ENCODE results near the gene PARG. TPM values are rescaled to one million over a fixed set of nuclear protein-coding genes. Genes with fewer than 3 reads are reported as not detected.
A peak's percentile ranks its signal among the peaks of the same experiment; 100 is the strongest.

Gene PARG
- total RNA-seq, 1 donor from 2014 or later: 24.2 TPM

DNA sequence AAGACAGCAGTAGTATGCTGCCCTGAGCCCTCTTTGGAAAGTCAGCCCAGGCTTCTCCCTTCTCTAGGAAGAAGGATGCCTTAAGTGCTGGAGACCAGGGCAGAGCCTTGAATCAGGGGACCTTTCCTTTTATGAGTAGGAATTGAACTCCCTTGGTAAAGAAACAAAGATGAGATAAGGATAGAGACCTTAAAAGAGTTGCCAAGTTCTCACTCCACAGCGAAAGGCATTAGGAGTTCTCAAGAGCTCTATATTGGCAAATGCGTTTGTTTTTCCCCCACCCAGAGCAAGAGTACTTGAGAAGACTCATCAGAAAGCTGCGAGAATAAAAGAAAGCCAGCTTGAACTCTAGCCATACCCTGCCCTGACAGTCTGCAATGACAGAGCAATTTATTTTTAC lies 106.9 kb downstream of the PARG start:
- DNase-seq (ENCODE audit: low spot score): no peak
- Mint-ChIP-seq H3K9me3 (ENCODE audit: low read depth) (no peaks in the 10 kb centered on the region), H3K36me3 (ENCODE audit: low read depth) (peaks cover 14% of the 10 kb centered on the region), H3K4me1 (ENCODE audit: low read depth) (peaks cover 40% of the 10 kb centered on the region), H3K4me3 (ENCODE audit: unreplicated experiment) (no peak overlapping the region), H3K27ac (ENCODE audit: unreplicated experiment) (no peak overlapping the region), H3K27me3 (ENCODE audit: low read depth) (no peaks in the 10 kb centered on the region)
- TF ChIP-seq, protein P1, sequence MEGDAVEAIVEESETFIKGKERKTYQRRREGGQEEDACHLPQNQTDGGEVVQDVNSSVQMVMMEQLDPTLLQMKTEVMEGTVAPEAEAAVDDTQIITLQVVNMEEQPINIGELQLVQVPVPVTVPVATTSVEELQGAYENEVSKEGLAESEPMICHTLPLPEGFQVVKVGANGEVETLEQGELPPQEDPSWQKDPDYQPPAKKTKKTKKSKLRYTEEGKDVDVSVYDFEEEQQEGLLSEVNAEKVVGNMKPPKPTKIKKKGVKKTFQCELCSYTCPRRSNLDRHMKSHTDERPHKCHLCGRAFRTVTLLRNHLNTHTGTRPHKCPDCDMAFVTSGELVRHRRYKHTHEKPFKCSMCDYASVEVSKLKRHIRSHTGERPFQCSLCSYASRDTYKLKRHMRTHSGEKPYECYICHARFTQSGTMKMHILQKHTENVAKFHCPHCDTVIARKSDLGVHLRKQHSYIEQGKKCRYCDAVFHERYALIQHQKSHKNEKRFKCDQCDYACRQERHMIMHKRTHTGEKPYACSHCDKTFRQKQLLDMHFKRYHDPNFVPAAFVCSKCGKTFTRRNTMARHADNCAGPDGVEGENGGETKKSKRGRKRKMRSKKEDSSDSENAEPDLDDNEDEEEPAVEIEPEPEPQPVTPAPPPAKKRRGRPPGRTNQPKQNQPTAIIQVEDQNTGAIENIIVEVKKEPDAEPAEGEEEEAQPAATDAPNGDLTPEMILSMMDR (IDR thresholded peaks at IDR 0.05): no peak

DNA sequence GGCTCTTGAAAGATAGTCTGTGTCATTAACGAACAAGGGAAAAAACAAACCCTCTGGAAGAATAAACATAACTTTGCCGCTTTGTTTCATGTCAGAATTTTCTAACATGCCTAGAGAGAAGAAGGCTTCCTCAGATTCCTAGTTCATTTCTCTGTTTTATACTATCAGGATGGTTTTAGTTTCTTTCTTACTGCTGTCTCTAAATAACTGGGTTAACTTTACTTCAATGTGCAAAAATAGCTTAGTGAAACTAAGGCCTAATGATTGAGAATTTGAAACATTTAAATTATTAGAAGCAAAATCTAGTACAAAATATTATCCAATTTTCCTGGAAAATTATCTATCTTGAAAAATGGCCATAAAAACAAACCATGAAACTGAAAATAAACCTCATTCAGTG lies 107.6 kb downstream of the PARG start:
- TF ChIP-seq, protein P1 (IDR thresholded peaks at IDR 0.05): no peak
- no peak for DNase-seq (ENCODE audit: low spot score)
- Mint-ChIP-seq H3K36me3 (ENCODE audit: low read depth) (peaks cover 11% of the 10 kb centered on the region), H3K27ac (ENCODE audit: unreplicated experiment) (no peak overlapping the region), H3K9me3 (ENCODE audit: low read depth) (no peaks in the 10 kb centered on the region), H3K4me3 (ENCODE audit: unreplicated experiment) (no peak overlapping the region), H3K4me1 (ENCODE audit: low read depth) (peaks cover 41% of the 10 kb centered on the region), H3K27me3 (ENCODE audit: low read depth) (no peaks in the 10 kb centered on the region)

DNA sequence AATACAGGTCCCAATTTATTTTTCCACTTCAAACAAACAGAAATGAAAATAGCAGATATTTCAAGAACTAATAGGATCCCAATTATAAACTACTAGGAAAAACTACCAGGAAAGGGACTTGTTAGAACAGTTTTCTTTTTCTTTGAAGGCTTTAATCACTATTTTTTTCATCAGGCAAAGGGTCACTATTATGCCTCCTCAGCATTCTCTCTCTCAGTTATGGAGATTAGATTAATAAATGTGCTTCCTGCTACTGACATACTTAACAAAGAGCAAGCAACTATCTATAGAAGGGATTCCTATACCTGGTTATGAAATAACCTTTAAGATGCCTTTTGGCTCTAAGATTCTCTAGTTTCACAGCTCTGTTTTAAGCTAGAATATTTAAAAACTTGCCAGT lies 108.7 kb downstream of the PARG start:
- Mint-ChIP-seq H3K4me1 (ENCODE audit: low read depth) (peaks cover 35% of the 10 kb centered on the region), H3K4me3 (ENCODE audit: unreplicated experiment) (no peak overlapping the region), H3K27me3 (ENCODE audit: low read depth) (no peaks in the 10 kb centered on the region), H3K36me3 (ENCODE audit: low read depth) (peaks cover 8% of the 10 kb centered on the region), H3K27ac (ENCODE audit: unreplicated experiment) (no peak overlapping the region), H3K9me3 (ENCODE audit: low read depth) (no peaks in the 10 kb centered on the region)
- DNase-seq (ENCODE audit: low spot score): no peak
- TF ChIP-seq, protein P1 (IDR thresholded peaks at IDR 0.05): no peak

DNA sequence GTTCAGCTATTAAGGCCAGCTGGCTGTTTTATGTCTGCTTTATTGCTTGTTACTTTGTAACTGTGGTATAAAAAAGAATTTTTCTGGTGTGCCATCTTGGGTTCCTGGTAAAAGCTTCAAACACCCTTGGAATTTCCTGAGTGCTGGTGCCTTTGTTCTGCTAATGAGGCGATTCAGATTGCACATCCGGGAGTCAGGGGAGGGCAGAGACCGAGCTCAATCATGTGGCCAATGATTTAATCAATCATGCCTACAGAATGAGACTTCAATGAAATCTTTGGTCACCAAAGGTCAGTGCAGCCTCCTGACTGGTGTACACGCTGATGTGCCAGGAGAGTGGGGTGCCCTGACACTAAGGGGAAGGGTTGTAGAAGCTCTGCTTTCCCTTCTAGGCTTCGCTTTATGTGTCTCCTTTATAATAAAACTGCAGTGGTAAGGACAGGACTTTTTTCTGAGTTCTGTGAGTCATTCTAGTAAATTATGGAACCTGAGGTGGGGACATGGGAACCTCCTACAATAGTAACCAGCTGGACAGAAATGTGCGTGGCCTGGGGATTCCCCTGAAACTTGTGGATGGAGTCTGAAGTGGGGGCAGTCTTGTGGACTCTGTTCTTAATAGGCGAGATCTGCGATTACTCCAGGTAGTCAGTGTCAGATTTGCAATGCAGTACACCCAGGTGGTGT lies 110.3 kb downstream of the PARG start:
- no peaks in the 10 kb centered on the region for H3K9me3 Mint-ChIP-seq (ENCODE audit: low read depth)
- H3K27me3 Mint-ChIP-seq (ENCODE audit: low read depth): no peaks in the 10 kb centered on the region
- peak overlapping the region; percentile 61 for H3K27ac Mint-ChIP-seq (ENCODE audit: unreplicated experiment)
- TF ChIP-seq, protein P1 (IDR thresholded peaks at IDR 0.05): no peak
- peaks cover 11% of the 10 kb centered on the region for H3K36me3 Mint-ChIP-seq (ENCODE audit: low read depth)
- no peak for DNase-seq (ENCODE audit: low spot score)
- peaks cover 20% of the 10 kb centered on the region for H3K4me1 Mint-ChIP-seq (ENCODE audit: low read depth)
- H3K4me3 Mint-ChIP-seq (ENCODE audit: unreplicated experiment): no peak overlapping the region

DNA sequence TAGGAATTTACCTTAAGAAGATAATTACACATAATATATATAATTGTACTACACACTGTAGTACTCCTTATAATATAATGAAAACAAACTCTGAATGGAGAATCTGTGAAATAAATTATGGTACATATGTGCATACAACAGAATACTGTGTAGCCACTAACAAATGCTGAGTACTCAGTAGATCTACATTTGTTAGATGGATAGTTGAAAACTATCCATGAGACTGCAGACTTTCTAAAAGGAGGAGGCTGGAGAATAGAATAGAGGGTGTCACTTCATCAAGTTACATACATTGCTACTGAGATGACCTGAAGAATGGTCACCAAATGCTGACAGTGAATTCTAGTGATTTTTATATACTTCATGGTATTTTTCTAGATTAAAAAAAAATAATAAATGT lies 111.0 kb downstream of the PARG start:
- H3K9me3 Mint-ChIP-seq (ENCODE audit: low read depth): no peaks in the 10 kb centered on the region
- no peak for DNase-seq (ENCODE audit: low spot score)
- no peaks in the 10 kb centered on the region for H3K27me3 Mint-ChIP-seq (ENCODE audit: low read depth)
- no peak overlapping the region for H3K27ac Mint-ChIP-seq (ENCODE audit: unreplicated experiment)
- no peak overlapping the region for H3K4me3 Mint-ChIP-seq (ENCODE audit: unreplicated experiment)
- H3K4me1 Mint-ChIP-seq (ENCODE audit: low read depth): peaks cover 20% of the 10 kb centered on the region
- TF ChIP-seq, protein P1 (IDR thresholded peaks at IDR 0.05): no peak
- peaks cover 14% of the 10 kb centered on the region for H3K36me3 Mint-ChIP-seq (ENCODE audit: low read depth)

Measured in chondrocyte (in vitro differentiated cells).